B cell (primary cell): ENCODE results near the gene COL1A1. TPM values are rescaled to one million over a fixed set of nuclear protein-coding genes. Genes with fewer than 3 reads are reported as not detected.

Source experiments
- ATAC-seq: fragments of 200-7000 bp; cut with Tn5 transposase; one replicate; pipeline ENCODE4 v1.10.0; 2021; ENCODE audit warnings: low read depth, mild to moderate bottlenecking, moderate number of reproducible peaks, moderate library complexity
- CTCF ChIA-PET: fragments of 350-600 bp; sonication (Branson Sonifier 250); formaldehyde crosslinking; loops from one replicate; lab custom pipeline; 2021; ENCODE audit warnings: antibody characterized with exemption, inconsistent platforms; lab: Charles Lee
- POLR2A ChIA-PET: fragments of 350-600 bp; sonication (Branson Sonifier 250); formaldehyde crosslinking; loops from one replicate; lab custom pipeline; 2021; ENCODE audit warnings: antibody characterized with exemption; lab: Charles Lee
- DNase-seq: peaks from one replicate; pipeline ENCODE4 v3.0.0; 2013
- H2AFZ ChIP-seq: 2 replicates; pipeline ENCODE4 v1.6.1; 2012; ENCODE audit warnings: mild to moderate bottlenecking, low read depth, low read length; ENCODE audit not compliant: insufficient read depth, poor library complexity, severe bottlenecking
- H3K27ac ChIP-seq, 2 donors: 1 replicate in 1 of 2; 2 replicates in 1 of 2; pipeline ENCODE4 v1.5.1; 2012 to 2013; ENCODE audit warnings: low read length in 2 of 2, mild to moderate bottlenecking in 2 of 2, moderate library complexity in 1 of 2
- H3K27me3 ChIP-seq, 4 experiments: fragments of 200-600 bp in 1 of 4; sonication (generic) in 1 of 4; replicated peaks in 1 of 4; 1 replicate in 2 of 4; 2 replicates in 2 of 4; pipeline versions ENCODE4 v1.6.1 to v1.7.0; 2013 to 2016; ENCODE audit warnings: low read length in 3 of 4, mild to moderate bottlenecking in 2 of 4, mixed read lengths in 1 of 4, moderate library complexity in 1 of 4; ENCODE audit not compliant: insufficient read depth in 4 of 4, control insufficient read depth in 3 of 4; ENCODE audit errors: control extremely low read depth in 1 of 4
- H3K36me3 ChIP-seq, 2 experiments: replicated peaks in 1 of 2; 1 replicate in 1 of 2; 2 replicates in 1 of 2; pipeline versions ENCODE4 v1.6.1 to v1.7.1; 2013; ENCODE audit warnings: low read length in 1 of 2; ENCODE audit not compliant: insufficient read depth in 2 of 2, control insufficient read depth in 1 of 2; ENCODE audit errors: control extremely low read depth in 1 of 2, extremely low read depth in 1 of 2
- H3K4me1 ChIP-seq, 2 donors: fragments of 200-600 bp in 1 of 2; sonication (generic) in 1 of 2; 1 replicate in 1 of 2; 2 replicates in 1 of 2; pipeline versions ENCODE4 v1.5.1 to v1.6.1; 2013 to 2017; ENCODE audit warnings: low read length in 2 of 2; ENCODE audit not compliant: control insufficient read depth in 2 of 2, insufficient read depth in 2 of 2
- H3K4me2 ChIP-seq: replicated peaks from 2 replicates; pipeline ENCODE3; 2012; ENCODE audit warnings: mild to moderate bottlenecking, low read depth, low read length; ENCODE audit not compliant: poor library complexity, severe bottlenecking
- H3K4me3 ChIP-seq, 5 experiments: fragments of 200-600 bp in 1 of 5; sonication (generic) in 1 of 5; 1 replicate in 3 of 5; 2 replicates in 2 of 5; pipeline versions ENCODE4 v1.5.1 to v1.7.0; 2011 to 2016; ENCODE audit warnings: low read length in 4 of 5, mild to moderate bottlenecking in 4 of 5, low read depth in 2 of 5, control low read depth in 1 of 5, moderate library complexity in 1 of 5; ENCODE audit not compliant: insufficient read depth in 1 of 5; ENCODE audit errors: control extremely low read depth in 1 of 5, extremely low read depth in 1 of 5
- H3K79me2 ChIP-seq: fragments of 200-600 bp; sonication (generic); one replicate; pipeline ENCODE4 v1.6.0; 2016; ENCODE audit warnings: low read length; ENCODE audit not compliant: control insufficient read depth, insufficient read depth
- H3K9ac ChIP-seq: fragments of 200-600 bp; sonication (generic); 2 replicates; pipeline ENCODE4 v1.6.1; 2017; ENCODE audit warnings: mild to moderate bottlenecking, low read length, moderate library complexity
- H3K9me3 ChIP-seq, 3 donors: one replicate each; pipeline versions ENCODE4 v1.6.1 to v1.7.1; 2013; ENCODE audit warnings: low read length in 2 of 3; ENCODE audit not compliant: control insufficient read depth in 2 of 3, insufficient read depth in 1 of 3; ENCODE audit errors: control extremely low read depth in 1 of 3
- H4K20me1 ChIP-seq: 2 replicates; pipeline ENCODE4 v1.6.0; 2012; ENCODE audit warnings: mild to moderate bottlenecking, low read length; ENCODE audit not compliant: insufficient read depth, control insufficient read depth, poor library complexity, severe bottlenecking
- H3K27ac Mint-ChIP-seq: one replicate; pipeline ENCODE4 v1.8.0; 2021; ENCODE audit warnings: mixed read lengths
- H3K27me3 Mint-ChIP-seq: one replicate; pipeline ENCODE4 v1.8.0; 2021; ENCODE audit warnings: mixed read lengths
- H3K4me1 Mint-ChIP-seq: one replicate; pipeline ENCODE4 v1.8.0; 2021; ENCODE audit warnings: mixed read lengths
- H3K4me3 Mint-ChIP-seq: one replicate; pipeline ENCODE4 v1.8.0; 2021; ENCODE audit warnings: mixed read lengths
- H3K9me3 Mint-ChIP-seq: one replicate; pipeline ENCODE4 v1.8.0; 2022; ENCODE audit warnings: mixed read lengths; ENCODE audit not compliant: insufficient read depth
- EZH2 ChIP-seq: IDR thresholded peaks from 2 replicates; pipeline ENCODE4 v1.6.1; 2012; ENCODE audit warnings: borderline replicate concordance, low read depth, mild to moderate bottlenecking, moderate library complexity, low read length; ENCODE audit not compliant: insufficient read depth, poor library complexity, severe bottlenecking
- WGBS: methylation state at CpG from one replicate; pipeline ENCODE4 v1.1.5; 2013; ENCODE audit warnings: missing lambda C conversion rate; ENCODE audit not compliant: insufficient coverage; 5-methylcytosine and 5-hydroxymethylcytosine counted together
- intact Hi-C: fragments of 100-400 bp; cut with micrococcal nuclease; formaldehyde crosslinking; loops from one replicate; pipeline ENCODE4 v1.10.0; 2022
- polyA plus RNA-seq: library from polyadenylated mRNA; depleted of rRNA; stranded (reverse); fragments of >200 nt; gene quantifications from 2 replicates; pipeline ENCODE4 v1.2.3, GENCODE V29; 2012
- total RNA-seq, 2 donors: library from RNA; stranded (reverse); fragments of 120-200 nt in 1 of 2; gene quantifications; 1 replicate in 1 of 2; 2 replicates in 1 of 2; pipeline versions ENCODE4 v1.2.3 to v1.2.4, GENCODE V29; 2013 to 2022
- TF ChIP-seq, protein P1 (sequence below): fragments of 200-600 bp; IDR thresholded peaks from one replicate; pipeline ENCODE4 v1.8.0; 2022; ENCODE audit warnings: antibody characterized with exemption, mild to moderate bottlenecking

The COL1A1 gene
- total and polyA plus RNA-seq, 2 donors (not counting 1 experiment from before 2014, with no cell fraction given), result 0.66 to 9.1 TPM

DNA sequence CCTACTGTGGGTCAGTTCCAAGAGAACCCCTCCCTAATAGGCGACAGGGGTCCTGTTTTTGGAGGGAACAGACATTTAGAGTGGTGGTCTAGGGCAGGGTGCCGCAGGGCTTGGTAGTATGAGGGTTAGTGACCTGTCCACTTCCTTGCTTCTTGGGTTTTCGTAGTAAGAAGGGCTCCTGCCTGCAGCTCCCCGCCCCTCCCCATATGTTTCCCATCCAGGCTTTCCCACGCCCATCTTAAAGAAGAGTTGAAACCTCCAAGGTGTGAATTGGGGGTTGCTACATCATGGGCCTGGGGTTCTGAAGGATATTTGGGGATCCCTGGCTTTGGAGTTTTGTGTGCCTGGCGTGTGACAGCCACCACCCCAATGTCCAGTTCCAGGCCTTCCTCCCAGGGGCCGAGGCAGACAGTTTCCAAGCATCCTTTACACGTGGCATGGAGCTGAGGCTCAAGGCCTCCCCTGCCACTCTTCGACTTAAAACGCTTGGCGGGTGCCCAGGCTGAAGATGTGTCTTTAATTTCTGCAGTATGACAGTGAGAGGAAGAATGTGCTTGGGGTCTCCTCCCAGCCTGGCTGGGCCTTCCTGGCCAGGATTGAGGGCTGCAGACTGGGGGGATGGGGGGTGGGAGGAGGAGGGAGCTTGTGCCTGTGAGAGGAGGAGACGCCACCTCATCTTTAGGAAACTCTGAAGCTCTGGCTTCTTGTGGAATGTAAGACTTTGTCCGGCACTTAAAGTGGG, 2.3 kb upstream of the COL1A1 start:
- ChIA-PET POLR2A (no interaction called here), CTCF (interaction anchor here (0.9 to 7.3 kb wide), 3 partner anchors 8 to 91 kb away, joined by 3 to 156 read pairs (median 65); no protein-coding TSS in a partner anchor)
- Histone ChIP-seq H3K27me3 (peaks cover 0 to 50% (median 16%) of the 10 kb centered on the region in 4 experiments), H3K9me3 (peaks cover 0 to 9% (median 0%) of the 10 kb centered on the region in 3 donors), H3K9ac (no peak overlapping the region), H3K27ac (no peak overlapping the region), H3K36me3 (no peaks in the 10 kb centered on the region), H3K4me1 (peaks cover 18 to 23% of the 10 kb centered on the region in 2 donors), H3K4me3 (no peak overlapping the region), H2AFZ (no peak overlapping the region), H4K20me1 (no peaks in the 10 kb centered on the region), H3K79me2 (no peaks in the 10 kb centered on the region), H3K4me2 (no peak overlapping the region)
- intact Hi-C loops, result no loop called here
- DNase-seq (no peak), ATAC-seq (no peak)
- peaks cover 69% of the 10 kb centered on the region for H3K27me3 Mint-ChIP-seq
- H3K4me3 Mint-ChIP-seq, result no peak overlapping the region
- H3K9me3 Mint-ChIP-seq, result no peaks in the 10 kb centered on the region
- 70% methylated on average over 8 of the region's 13 CpGs for WGBS
- TF ChIP-seq, protein P1, sequence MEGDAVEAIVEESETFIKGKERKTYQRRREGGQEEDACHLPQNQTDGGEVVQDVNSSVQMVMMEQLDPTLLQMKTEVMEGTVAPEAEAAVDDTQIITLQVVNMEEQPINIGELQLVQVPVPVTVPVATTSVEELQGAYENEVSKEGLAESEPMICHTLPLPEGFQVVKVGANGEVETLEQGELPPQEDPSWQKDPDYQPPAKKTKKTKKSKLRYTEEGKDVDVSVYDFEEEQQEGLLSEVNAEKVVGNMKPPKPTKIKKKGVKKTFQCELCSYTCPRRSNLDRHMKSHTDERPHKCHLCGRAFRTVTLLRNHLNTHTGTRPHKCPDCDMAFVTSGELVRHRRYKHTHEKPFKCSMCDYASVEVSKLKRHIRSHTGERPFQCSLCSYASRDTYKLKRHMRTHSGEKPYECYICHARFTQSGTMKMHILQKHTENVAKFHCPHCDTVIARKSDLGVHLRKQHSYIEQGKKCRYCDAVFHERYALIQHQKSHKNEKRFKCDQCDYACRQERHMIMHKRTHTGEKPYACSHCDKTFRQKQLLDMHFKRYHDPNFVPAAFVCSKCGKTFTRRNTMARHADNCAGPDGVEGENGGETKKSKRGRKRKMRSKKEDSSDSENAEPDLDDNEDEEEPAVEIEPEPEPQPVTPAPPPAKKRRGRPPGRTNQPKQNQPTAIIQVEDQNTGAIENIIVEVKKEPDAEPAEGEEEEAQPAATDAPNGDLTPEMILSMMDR, result no peak
- no peak for TF ChIP-seq EZH2
- H3K27ac Mint-ChIP-seq, result no peak overlapping the region
- peaks cover 22% of the 10 kb centered on the region for H3K4me1 Mint-ChIP-seq

DNA sequence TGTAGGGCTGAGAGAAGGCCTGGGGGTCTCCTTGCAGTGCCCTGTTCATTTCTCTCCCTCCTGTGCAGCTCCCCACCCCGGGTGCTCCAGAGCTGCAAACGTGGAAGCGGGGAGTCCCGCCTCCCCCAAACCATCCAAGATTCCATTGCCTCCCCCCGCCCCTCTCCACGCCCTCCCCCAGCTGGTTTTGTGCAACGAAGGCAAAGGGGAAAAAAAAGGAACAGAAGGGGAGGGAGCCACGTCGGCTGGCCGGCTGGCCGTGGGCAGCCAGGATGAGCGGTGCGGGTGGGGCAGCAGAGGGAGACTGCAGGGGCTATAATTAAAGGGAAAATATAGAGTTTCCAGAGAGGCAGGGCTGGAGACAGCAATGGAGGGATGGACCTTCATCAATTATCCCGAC, 1.7 kb upstream of the COL1A1 start:
- Histone ChIP-seq H3K4me3 (no peak overlapping the region), H3K9me3 (peaks cover 0 to 9% (median 0%) of the 10 kb centered on the region in 3 donors), H4K20me1 (no peaks in the 10 kb centered on the region), H3K27ac (no peak overlapping the region), H3K4me2 (no peak overlapping the region), H3K36me3 (no peaks in the 10 kb centered on the region), H3K27me3 (peaks cover 0 to 51% (median 14%) of the 10 kb centered on the region in 4 experiments), H2AFZ (no peak overlapping the region), H3K4me1 (peaks cover 18 to 23% of the 10 kb centered on the region in 2 donors), H3K9ac (no peak overlapping the region), H3K79me2 (no peaks in the 10 kb centered on the region)
- intact Hi-C loops, result no loop called here
- Mint-ChIP-seq H3K9me3 (no peaks in the 10 kb centered on the region), H3K27ac (no peak overlapping the region), H3K4me3 (no peak overlapping the region), H3K4me1 (peaks cover 28% of the 10 kb centered on the region), H3K27me3 (peaks cover 69% of the 10 kb centered on the region)
- ATAC-seq, result no peak
- CTCF ChIA-PET, result interaction anchor here (3.6 to 7.3 kb wide), 4 partner anchors 11 to 92 kb away, joined by 36 to 156 read pairs (median 55); no protein-coding TSS in a partner anchor
- POLR2A ChIA-PET, result no interaction called here
- TF ChIP-seq, protein P1, result no peak
- no peak for TF ChIP-seq EZH2
- DNase-seq, result no peak
- WGBS, result 97% methylated on average over 7 of the region's 14 CpGs
